Measurements from ENCODE around the gene CSRNP3.

CSRNP3 gene, protein sequence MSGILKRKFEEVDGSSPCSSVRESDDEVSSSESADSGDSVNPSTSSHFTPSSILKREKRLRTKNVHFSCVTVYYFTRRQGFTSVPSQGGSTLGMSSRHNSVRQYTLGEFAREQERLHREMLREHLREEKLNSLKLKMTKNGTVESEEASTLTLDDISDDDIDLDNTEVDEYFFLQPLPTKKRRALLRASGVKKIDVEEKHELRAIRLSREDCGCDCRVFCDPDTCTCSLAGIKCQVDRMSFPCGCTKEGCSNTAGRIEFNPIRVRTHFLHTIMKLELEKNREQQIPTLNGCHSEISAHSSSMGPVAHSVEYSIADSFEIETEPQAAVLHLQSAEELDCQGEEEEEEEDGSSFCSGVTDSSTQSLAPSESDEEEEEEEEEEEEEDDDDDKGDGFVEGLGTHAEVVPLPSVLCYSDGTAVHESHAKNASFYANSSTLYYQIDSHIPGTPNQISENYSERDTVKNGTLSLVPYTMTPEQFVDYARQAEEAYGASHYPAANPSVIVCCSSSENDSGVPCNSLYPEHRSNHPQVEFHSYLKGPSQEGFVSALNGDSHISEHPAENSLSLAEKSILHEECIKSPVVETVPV

DNA sequence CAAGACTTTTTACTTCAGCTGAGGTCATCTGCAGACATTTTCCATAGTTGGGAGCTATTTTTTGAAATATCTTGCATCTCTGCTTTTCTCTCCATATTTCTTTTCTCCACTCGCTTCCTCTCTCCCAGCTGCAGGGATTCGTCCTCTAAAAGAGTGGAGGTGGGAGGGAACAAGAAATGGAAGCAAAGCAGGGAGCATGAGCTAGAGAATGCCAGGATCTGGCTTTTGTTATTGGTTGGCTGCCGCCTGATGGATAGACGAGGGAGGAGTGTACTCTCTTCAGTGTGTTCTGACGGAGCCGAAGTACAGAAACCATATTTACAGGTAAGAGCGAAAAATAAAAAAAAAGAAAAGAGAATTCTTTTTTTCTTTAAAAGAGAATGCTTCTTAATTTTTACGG is at the start of gene CSRNP3:
TSS of gene CSRNP3 (plus strand) at position 282 of the 400 bp plus-strand sequence. CDS start 125,368 bp downstream, outside the sequence.
- DNase-seq (ENCODE audit: low read depth in 2 of 2): no peak

DNA sequence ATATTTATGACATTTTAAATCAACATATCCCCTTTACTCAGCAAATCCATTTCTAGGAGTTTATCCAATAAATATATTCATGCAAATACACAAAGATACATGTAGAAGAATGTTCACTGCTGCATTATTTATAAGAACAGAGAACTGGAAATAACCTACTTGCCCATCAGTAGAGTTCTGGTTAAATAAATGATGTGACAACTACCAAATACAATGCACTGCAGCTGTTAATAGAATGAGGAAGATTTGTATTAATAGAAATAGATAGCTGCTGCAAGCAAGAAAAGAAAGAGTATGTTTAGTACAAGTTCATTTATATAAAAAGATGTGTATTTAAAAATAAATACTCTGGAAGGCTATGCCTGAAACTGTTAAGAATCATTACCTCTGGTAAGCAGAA is 49.3 kb upstream of the CSRNP3 start:
- DNase-seq (ENCODE audit: low read depth in 2 of 2): no peak

DNA sequence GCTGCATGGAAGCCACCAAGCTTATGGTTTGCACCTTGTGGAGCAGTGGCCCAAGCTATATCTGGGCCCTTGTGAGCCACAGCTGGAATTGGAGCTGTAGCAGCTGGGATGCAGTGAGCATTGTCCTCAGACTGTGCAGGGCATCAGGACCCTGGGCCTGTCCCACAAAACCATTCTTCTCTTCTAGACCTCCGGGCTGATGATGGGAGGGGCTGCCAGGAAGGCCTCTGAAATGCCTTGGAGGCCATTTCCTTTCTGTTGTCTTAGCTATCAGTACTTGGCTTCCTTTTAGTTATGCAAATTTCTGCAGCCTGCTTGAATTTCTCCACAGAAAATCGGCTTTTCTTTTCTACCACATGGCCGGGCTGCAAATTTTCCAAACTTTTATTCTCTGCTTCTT is 46.4 kb upstream of the CSRNP3 start:
- DNase-seq (ENCODE audit: low read depth in 2 of 2): no peak

- DNase-seq (ENCODE audit: low read depth in 2 of 2): no peak
These were observed 43.9 kb upstream of the CSRNP3 start for GRCh38 chr2:165425556-165425955.

- DNase-seq (ENCODE audit: low read depth in 2 of 2): no peak
These were observed 41.8 kb upstream of the CSRNP3 start for GRCh38 chr2:165427686-165428085.

DNA sequence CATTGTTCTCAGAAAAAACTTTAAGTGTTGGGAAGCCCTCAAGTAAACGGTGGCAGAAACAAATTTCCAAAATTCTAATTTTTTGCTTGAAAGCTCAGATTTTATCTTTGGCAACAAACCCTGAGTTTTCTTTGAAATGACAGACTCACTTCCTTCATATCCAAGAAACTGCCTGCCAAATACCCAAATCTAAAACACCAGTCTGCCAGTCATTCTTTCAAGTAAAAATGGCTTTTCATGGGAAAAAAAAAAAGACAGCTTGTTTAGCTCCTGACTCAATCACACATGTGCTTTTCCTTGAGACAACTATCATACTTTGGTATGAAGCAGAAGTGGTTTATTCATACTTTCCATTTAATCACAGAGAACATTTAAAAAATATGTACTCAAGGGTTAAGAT is 40.6 kb upstream of the CSRNP3 start:
- no peak for DNase-seq (ENCODE audit: low read depth in 2 of 2)

DNA sequence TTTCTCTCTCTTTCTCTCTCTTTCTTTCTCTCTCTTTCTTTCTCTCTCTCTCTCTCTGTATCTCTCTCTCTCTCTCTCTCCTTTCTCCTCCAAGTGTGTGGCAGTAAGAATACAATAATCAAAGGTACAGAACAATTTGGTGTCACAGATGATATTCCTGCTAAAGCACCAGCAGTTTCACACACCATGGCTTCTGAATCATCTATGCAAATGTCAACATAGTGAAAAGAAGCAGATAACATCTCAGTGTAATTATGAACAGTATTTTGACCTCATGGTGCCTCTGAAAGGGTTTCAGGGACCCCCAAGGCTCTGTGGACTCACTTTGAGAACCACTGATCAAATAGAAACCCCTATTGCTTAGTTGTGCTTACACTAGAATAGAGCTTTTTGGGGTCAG is 38.5 kb upstream of the CSRNP3 start:
- DNase-seq (ENCODE audit: low read depth in 2 of 2): no peak

- DNase-seq (ENCODE audit: low read depth in 2 of 2): no peak
These were observed 37.1 kb upstream of the CSRNP3 start for GRCh38 chr2:165432234-165432966.

DNA sequence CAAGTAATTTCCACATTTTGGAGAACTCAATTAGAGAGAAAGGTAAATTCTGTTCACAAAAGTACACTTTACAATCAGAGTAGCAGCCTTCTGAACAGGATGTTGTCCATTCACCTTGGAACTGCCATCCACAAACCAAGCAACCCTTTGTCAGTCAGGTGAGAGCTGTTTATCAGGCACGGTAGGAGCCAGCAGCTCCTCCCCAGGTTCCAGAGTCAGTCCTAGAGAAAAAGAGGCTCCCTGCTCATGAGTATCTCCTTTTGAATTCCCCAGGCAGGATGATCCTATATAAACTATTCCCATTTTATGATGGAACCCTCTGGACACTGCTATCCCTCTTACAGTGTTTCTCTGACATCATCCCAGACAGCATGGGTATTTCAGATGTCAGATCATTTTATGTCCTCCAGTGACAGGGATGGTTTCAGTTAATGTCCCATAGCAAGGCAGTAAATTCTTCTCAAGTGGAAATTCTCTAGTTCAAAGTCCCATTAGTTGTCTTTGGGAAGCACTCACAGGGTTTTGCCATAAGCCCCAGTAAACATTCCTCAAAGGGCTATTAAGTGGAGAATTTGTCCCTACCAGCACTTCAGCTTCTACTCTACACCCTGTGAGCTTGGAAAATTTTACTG is 34.5 kb upstream of the CSRNP3 start:
- no peak for DNase-seq (ENCODE audit: low read depth in 2 of 2)

DNA sequence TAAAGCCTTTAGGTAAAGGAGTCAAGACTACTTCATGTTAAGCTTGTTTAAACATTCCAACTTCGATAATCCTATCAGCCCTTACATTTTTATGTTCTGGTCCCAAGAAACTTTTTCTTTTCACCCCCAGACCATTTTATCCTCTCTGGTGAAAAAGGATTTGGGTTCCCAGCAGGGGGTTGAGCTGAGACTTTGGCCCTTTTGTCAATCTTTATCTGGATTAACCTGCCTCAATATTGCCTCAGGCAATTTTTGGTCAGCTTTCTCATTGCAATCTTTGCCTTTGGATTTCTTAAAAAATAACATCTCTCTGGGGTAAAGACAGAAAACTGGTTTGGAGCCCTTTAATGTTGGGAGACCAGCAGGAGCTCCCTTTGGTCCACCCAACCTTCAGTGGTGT is 33.9 kb upstream of the CSRNP3 start:
- DNase-seq (ENCODE audit: low read depth in 2 of 2): no peak

- no peak for DNase-seq (ENCODE audit: low read depth in 2 of 2)
These were observed 32.9 kb upstream of the CSRNP3 start for GRCh38 chr2:165436559-165436958.

- DNase-seq (ENCODE audit: low read depth in 2 of 2): no peak
These were observed 29.1 kb upstream of the CSRNP3 start for GRCh38 chr2:165440367-165440766.

- DNase-seq (ENCODE audit: low read depth in 2 of 2): no peak
These were observed 26.0 kb upstream of the CSRNP3 start for GRCh38 chr2:165443511-165443910.

GRCh38 chr2:165448406-165448805 is 21.1 kb upstream of the CSRNP3 start:
- DNase-seq (ENCODE audit: low read depth in 2 of 2): no peak

DNA sequence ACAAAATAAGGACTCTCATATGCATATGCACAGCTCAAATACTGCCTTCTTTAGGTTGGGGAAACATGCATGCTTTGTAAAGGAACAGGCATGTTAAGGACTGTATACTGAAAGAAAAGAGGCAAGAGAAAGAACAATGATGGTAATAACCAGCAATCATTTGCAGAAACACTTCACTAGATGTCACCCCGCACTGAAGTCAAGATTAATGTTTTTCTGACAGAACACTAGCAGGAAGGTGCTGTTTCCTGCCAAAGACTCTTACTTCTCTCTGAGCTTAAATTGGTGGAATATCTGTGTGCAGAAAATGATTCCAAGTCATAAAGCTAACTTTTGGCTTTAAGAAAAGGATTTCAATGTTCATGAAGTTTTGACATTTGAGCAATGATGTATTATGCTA is 19.3 kb upstream of the CSRNP3 start:
- no peak for DNase-seq (ENCODE audit: low read depth in 2 of 2)

- no peak for DNase-seq (ENCODE audit: low read depth in 2 of 2)
These were observed 17.2 kb upstream of the CSRNP3 start for GRCh38 chr2:165452327-165452726.

- DNase-seq (ENCODE audit: low read depth in 2 of 2): no peak
These were observed 15.9 kb upstream of the CSRNP3 start for GRCh38 chr2:165453561-165454094.

GRCh38 chr2:165454905-165455304 is 14.6 kb upstream of the CSRNP3 start:
- DNase-seq (ENCODE audit: low read depth in 2 of 2): no peak

GRCh38 chr2:165456027-165456426 is 13.5 kb upstream of the CSRNP3 start:
- no peak for DNase-seq (ENCODE audit: low read depth in 2 of 2)

- DNase-seq (ENCODE audit: low read depth in 2 of 2): no peak
These were observed 7.1 kb upstream of the CSRNP3 start for GRCh38 chr2:165462443-165462842.

- DNase-seq (ENCODE audit: low read depth in 2 of 2): no peak
These were observed 3.1 kb upstream of the CSRNP3 start for GRCh38 chr2:165466386-165466785.

DNA sequence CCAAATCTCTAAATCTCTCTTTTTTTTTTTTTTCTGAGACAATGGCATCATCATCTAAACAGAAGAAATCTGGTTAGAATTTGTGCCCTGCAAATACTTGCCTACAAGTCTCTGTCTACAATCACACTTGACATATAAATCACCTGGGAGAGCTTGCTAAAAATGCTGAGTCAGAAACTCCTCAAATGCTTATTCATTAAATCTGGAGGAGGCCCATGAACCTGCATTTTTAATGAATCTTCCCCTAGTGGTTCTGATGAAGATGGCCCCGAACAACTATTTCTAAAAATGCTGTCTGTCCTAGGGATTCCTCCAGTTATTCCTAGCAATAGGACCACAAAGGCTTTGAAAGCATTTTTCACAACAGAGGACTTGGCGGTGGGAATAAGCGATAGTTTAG is 1.6 kb upstream of the CSRNP3 start:
- no peak for DNase-seq (ENCODE audit: low read depth in 2 of 2)

Data from stimulated activated CD8-positive, alpha-beta memory T cell treated with anti-CD3 and anti-CD28 coated beads, Interleukin-15, amount 100 ng/mL, for 48 hours (primary cell).